K562 (cell line): Measurements from ENCODE around the gene VSIG10. TPM values are rescaled to one million over a fixed set of nuclear protein-coding genes. Genes with fewer than 3 reads are reported as not detected.

Experiments used
- ARID2 ChIP-seq: fragments of 450-650 bp; IDR thresholded peaks from 2 replicates; pipeline ENCODE4 v1.6.1; 2017; ENCODE audit warnings: antibody characterized with exemption, mild to moderate bottlenecking
- CBFB ChIP-seq: sonication (generic); formaldehyde crosslinking; IDR thresholded peaks from 2 replicates; pipeline ENCODE4 v1.4.0; 2020; ENCODE audit warnings: mild to moderate bottlenecking, missing genetic modification reagents
- CUX1 ChIP-seq: fragments of 200-800 bp; sonication (Bioruptor generic); IDR thresholded peaks from 2 replicates; pipeline ENCODE4 v1.6.1; 2016; ENCODE audit warnings: missing genetic modification characterization, missing compliant biosample characterization
- E2F4 ChIP-seq: sonication (generic); formaldehyde crosslinking; IDR thresholded peaks from 2 replicates; pipeline ENCODE4 v1.8.0; 2022; ENCODE audit warnings: mild to moderate bottlenecking, low read depth, missing genetic modification reagents
- HNRNPL ChIP-seq: fragments of 200-400 bp; formaldehyde crosslinking; IDR thresholded peaks from 2 replicates; pipeline ENCODE4 v1.6.1; 2017; ENCODE audit warnings: low read depth, mild to moderate bottlenecking, low read length
- HSF4 ChIP-seq: fragments of 250-450 bp; sonication (Bioruptor Pico); IDR thresholded peaks from 2 replicates; pipeline ENCODE4 v2.1.2; 2022; ENCODE audit warnings: mild to moderate bottlenecking, moderate library complexity, borderline replicate concordance
- L3MBTL2 ChIP-seq: fragments of 450-650 bp; IDR thresholded peaks from 2 replicates; pipeline ENCODE4 v1.6.1; 2016; ENCODE audit warnings: mild to moderate bottlenecking, moderate library complexity
- NFIX ChIP-seq: fragments of 250-450 bp; sonication (Bioruptor Pico); IDR thresholded peaks from 2 replicates; pipeline ENCODE4 v1.4.0; 2020; ENCODE audit warnings: low read depth, mild to moderate bottlenecking, moderate library complexity
- RFX7 ChIP-seq: fragments of 250-450 bp; sonication (Bioruptor Pico); IDR thresholded peaks from 2 replicates; pipeline ENCODE4 v1.5.1; 2021; ENCODE audit warnings: mild to moderate bottlenecking
- TOE1 ChIP-seq, 2 experiments: fragments of 450-650 bp in 1 of 2; sonication (generic) in 1 of 2; formaldehyde crosslinking in 1 of 2; IDR thresholded peaks; 2 replicates each; pipeline versions ENCODE4 v1.7.1 to v1.8.0; 2016 to 2022; ENCODE audit warnings: borderline replicate concordance in 2 of 2, mild to moderate bottlenecking in 2 of 2, antibody characterized with exemption in 1 of 2, inconsistent platforms in 1 of 2, low read depth in 1 of 2, missing genetic modification reagents in 1 of 2, moderate library complexity in 1 of 2
- TSHZ1 ChIP-seq: fragments of 250-450 bp; sonication (Bioruptor Pico); IDR thresholded peaks from 2 replicates; pipeline ENCODE4 v1.4.0; 2020; ENCODE audit warnings: mild to moderate bottlenecking, moderate library complexity
- ZBED1 ChIP-seq: IDR thresholded peaks from 2 replicates; pipeline ENCODE4 v1.6.1; 2014
- ZNF175 ChIP-seq: fragments of 200-800 bp; sonication (Bioruptor generic); IDR thresholded peaks from 2 replicates; pipeline ENCODE4 v1.6.1; 2016; ENCODE audit warnings: low read depth, mild to moderate bottlenecking, missing genetic modification characterization, missing compliant biosample characterization
- ZNF224 ChIP-seq: sonication (generic); formaldehyde crosslinking; IDR thresholded peaks from 2 replicates; pipeline ENCODE4 v1.8.0; 2022; ENCODE audit warnings: mild to moderate bottlenecking, missing genetic modification reagents
- ZNF395 ChIP-seq: fragments of 200-800 bp; sonication (Bioruptor generic); IDR thresholded peaks from 2 replicates; pipeline ENCODE4 v1.6.1; 2017; ENCODE audit warnings: missing genetic modification characterization, missing compliant biosample characterization
- polyA plus RNA-seq, 8 experiments: library from polyadenylated mRNA; depleted of rRNA in 4 of 8; stranded (reverse) in 5 of 8; unstranded in 3 of 8; fragments of >200 nt; fragmentation: Nextera tagmentation in 2 of 8; fragmentation: Illumina TruSeq in 1 of 8; extraction: Ambion mirVana in 2 of 8; extraction: Trizol in 1 of 8; gene quantifications; 2 replicates each; pipeline versions ENCODE4 v1.2.1 to v1.2.3, GENCODE V29; 2011 to 2014; ENCODE audit warnings: inconsistent platforms in 1 of 8, missing spikeins in 1 of 8
- total RNA-seq, 7 experiments: library from RNA; depleted of rRNA in 6 of 7; stranded (reverse); fragments of >200 nt in 6 of 7; fragmentation: Illumina TruSeq in 2 of 7; extraction: Trizol in 2 of 7; gene quantifications; 2 replicates each; pipeline versions ENCODE4 v1.2.1 to v1.2.3, GENCODE V29; 2011 to 2021; ENCODE audit warnings: low replicate concordance in 1 of 7

VSIG10 gene
- total and polyA plus RNA-seq, 9 of the 15 experiments (the other 6 are each of a cell fraction or from before 2014, with no cell fraction given): 4.1 to 8.8 (median 4.7) TPM

- no peak for TF ChIP-seq E2F4 (CRISPR knock-in tag)
- peak; percentile 37; the same call in 1 of the 2 replicates for TF ChIP-seq TOE1 (IDR thresholded peaks at IDR 0.05; ENCODE audit: borderline replicate concordance)
- TF ChIP-seq TOE1 (CRISPR knock-in tag; IDR thresholded peaks at IDR 0.05; ENCODE audit: borderline replicate concordance, low read depth): no peak
- no peak for TF ChIP-seq ZNF395 (CRISPR knock-in tag)
- TF ChIP-seq ZNF175 (CRISPR knock-in tag): no peak
- TF ChIP-seq ZBED1: no peak
- no peak for TF ChIP-seq CUX1 (CRISPR knock-in tag)
- no peak for TF ChIP-seq L3MBTL2
- TF ChIP-seq TSHZ1 (CRISPR knock-in tag): no peak
- TF ChIP-seq ARID2: peak; percentile 14; the same call in 1 of the 2 replicates
- TF ChIP-seq RFX7 (CRISPR knock-in tag): no peak
- TF ChIP-seq HSF4: no peak
- TF ChIP-seq HNRNPL: no peak
- TF ChIP-seq CBFB (CRISPR knock-in tag): no peak
- no peak for TF ChIP-seq NFIX (CRISPR knock-in tag)
- TF ChIP-seq ZNF224 (CRISPR knock-in tag): no peak
Observed at GRCh38 chr12:118061011-118061872, 42.6 kb downstream of the VSIG10 start, which contains the start of gene WSB2 (continued).
